ENCODE measurements around the gene SNX32. TPM values are rescaled to one million over a fixed set of nuclear protein-coding genes. Genes with fewer than 3 reads are reported as not detected.

The SNX32 gene
- total and polyA plus RNA-seq, 9 of the 15 experiments (the other 6 are each of a cell fraction or from before 2014, with no cell fraction given), result 0.03 TPM; not detected in 7

- no peak for TF ChIP-seq SMARCE1 (IDR thresholded peaks at IDR 0.05)
- 0 out of 2 replicates have a peak, but pooled peaks have one; percentile 18 for TF ChIP-seq TAF15 (IDR thresholded peaks at IDR 0.05; ENCODE audit: low read depth, low read length)
- no peak for TF ChIP-seq TBL1XR1 (IDR thresholded peaks at IDR 0.05; ENCODE audit: low read length in 2 of 2)
- TF ChIP-seq SRSF9 (IDR thresholded peaks at IDR 0.05; ENCODE audit: borderline replicate concordance, low read depth, low read length), result no peak
- no peak for TF ChIP-seq TAF1 (IDR thresholded peaks at IDR 0.05; ENCODE audit: control insufficient read depth, extremely low read depth, insufficient read depth, low read length, severe bottlenecking)
- no peak for TF ChIP-seq ZNF79 (CRISPR knock-in tag; IDR thresholded peaks at IDR 0.05; ENCODE audit: low read depth)
- no peak for TF ChIP-seq SMAD4 (CRISPR knock-in tag; conservative IDR thresholded peaks at IDR 0.05)
- no peak for TF ChIP-seq SIX5 (IDR thresholded peaks at IDR 0.05; ENCODE audit: borderline replicate concordance in 1 of 2, insufficient read depth in 1 of 2, low read depth in 1 of 2, low read length in 2 of 2)
- TF ChIP-seq, protein P1, sequence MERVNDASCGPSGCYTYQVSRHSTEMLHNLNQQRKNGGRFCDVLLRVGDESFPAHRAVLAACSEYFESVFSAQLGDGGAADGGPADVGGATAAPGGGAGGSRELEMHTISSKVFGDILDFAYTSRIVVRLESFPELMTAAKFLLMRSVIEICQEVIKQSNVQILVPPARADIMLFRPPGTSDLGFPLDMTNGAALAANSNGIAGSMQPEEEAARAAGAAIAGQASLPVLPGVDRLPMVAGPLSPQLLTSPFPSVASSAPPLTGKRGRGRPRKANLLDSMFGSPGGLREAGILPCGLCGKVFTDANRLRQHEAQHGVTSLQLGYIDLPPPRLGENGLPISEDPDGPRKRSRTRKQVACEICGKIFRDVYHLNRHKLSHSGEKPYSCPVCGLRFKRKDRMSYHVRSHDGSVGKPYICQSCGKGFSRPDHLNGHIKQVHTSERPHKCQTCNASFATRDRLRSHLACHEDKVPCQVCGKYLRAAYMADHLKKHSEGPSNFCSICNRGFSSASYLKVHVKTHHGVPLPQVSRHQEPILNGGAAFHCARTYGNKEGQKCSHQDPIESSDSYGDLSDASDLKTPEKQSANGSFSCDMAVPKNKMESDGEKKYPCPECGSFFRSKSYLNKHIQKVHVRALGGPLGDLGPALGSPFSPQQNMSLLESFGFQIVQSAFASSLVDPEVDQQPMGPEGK (CRISPR knock-in tag; IDR thresholded peaks at IDR 0.05; ENCODE audit: borderline replicate concordance), result no peak
- no peak for TF ChIP-seq SNAPC5 (CRISPR knock-in tag; IDR thresholded peaks at IDR 0.05)
- TF ChIP-seq ZC3H4 (CRISPR knock-in tag; IDR thresholded peaks at IDR 0.05; ENCODE audit: borderline replicate concordance), result no peak
- TF ChIP-seq, protein P2, sequence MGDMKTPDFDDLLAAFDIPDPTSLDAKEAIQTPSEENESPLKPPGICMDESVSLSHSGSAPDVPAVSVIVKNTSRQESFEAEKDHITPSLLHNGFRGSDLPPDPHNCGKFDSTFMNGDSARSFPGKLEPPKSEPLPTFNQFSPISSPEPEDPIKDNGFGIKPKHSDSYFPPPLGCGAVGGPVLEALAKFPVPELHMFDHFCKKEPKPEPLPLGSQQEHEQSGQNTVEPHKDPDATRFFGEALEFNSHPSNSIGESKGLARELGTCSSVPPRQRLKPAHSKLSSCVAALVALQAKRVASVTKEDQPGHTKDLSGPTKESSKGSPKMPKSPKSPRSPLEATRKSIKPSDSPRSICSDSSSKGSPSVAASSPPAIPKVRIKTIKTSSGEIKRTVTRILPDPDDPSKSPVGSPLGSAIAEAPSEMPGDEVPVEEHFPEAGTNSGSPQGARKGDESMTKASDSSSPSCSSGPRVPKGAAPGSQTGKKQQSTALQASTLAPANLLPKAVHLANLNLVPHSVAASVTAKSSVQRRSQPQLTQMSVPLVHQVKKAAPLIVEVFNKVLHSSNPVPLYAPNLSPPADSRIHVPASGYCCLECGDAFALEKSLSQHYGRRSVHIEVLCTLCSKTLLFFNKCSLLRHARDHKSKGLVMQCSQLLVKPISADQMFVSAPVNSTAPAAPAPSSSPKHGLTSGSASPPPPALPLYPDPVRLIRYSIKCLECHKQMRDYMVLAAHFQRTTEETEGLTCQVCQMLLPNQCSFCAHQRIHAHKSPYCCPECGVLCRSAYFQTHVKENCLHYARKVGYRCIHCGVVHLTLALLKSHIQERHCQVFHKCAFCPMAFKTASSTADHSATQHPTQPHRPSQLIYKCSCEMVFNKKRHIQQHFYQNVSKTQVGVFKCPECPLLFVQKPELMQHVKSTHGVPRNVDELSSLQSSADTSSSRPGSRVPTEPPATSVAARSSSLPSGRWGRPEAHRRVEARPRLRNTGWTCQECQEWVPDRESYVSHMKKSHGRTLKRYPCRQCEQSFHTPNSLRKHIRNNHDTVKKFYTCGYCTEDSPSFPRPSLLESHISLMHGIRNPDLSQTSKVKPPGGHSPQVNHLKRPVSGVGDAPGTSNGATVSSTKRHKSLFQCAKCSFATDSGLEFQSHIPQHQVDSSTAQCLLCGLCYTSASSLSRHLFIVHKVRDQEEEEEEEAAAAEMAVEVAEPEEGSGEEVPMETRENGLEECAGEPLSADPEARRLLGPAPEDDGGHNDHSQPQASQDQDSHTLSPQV (IDR thresholded peaks at IDR 0.05), result no peak
- no peak for TF ChIP-seq CBX2 (IDR thresholded peaks at IDR 0.05; ENCODE audit: insufficient read depth, low read length, poor library complexity, severe bottlenecking)
- TF ChIP-seq CHCHD3 (CRISPR knock-in tag; IDR thresholded peaks at IDR 0.05), result no peak
Measured at GRCh38 chr11:65856689-65857499, 23.1 kb downstream of the SNX32 start (continued).
